ENCODE results near the gene ARSB. TPM values are rescaled to one million over a fixed set of nuclear protein-coding genes. Genes with fewer than 3 reads are reported as not detected.
A peak's percentile ranks its signal among the peaks of the same experiment; 100 is the strongest.

The ARSB gene
- total and polyA plus RNA-seq, 9 of the 15 experiments (the other 6 are each of a cell fraction or from before 2014, with no cell fraction given) = 0.52 to 4.6 (median 2.4) TPM

GRCh38 chr5:78989080-78989479 is 4.0 kb upstream of the ARSB start (continued):
- no peak for TF ChIP-seq AFF4 (CRISPR knock-in tag; IDR thresholded peaks at IDR 0.05)
- no peak for TF ChIP-seq LARP7 (IDR thresholded peaks at IDR 0.05)
- no peak for TF ChIP-seq DDX20 (tag; IDR thresholded peaks at IDR 0.05; ENCODE audit: low read depth)

- peak overlapping the region; percentile 82 for H3K4me2 ChIP-seq (ENCODE audit: insufficient read depth, low read length)
- no peaks in the 10 kb centered on the region; the same call in 2 of the 3 replicates for H3K79me2 ChIP-seq (ENCODE audit: control insufficient read depth, insufficient read depth, low read length)
- H3K9me1 ChIP-seq (ENCODE audit: control insufficient read depth, insufficient read depth, low read length) = no peaks in the 10 kb centered on the region
- BruUV-seq (replicated peaks) = TSS peak; percentile 92
- peak overlapping the region; percentile 75 for H3K4me3 ChIP-seq
- H3K27me3 ChIP-seq (ENCODE audit: control insufficient read depth in 2 of 2, insufficient read depth in 2 of 2, low read length in 2 of 2) = peaks cover 0 to 2% of the 10 kb centered on the region in 2 experiments; a peak in 1 of 5 replicates
- H3K27ac ChIP-seq (ENCODE audit: extremely low read depth, low read depth, low read length) = peak overlapping the region; percentile 80; the same call in 1 of the 3 replicates
- H3K4me1 ChIP-seq (replicated peaks in 1 of 2; ENCODE audit: control insufficient read depth in 2 of 2, insufficient read depth in 2 of 2, low read length in 2 of 2) = peaks cover 16% of the 10 kb centered on the region in 2 experiments
- FAIRE-seq (no peak), DNase-seq (ENCODE audit: extremely low read depth in 1 of 4, low spot score in 3 of 4) (peak in 1 of 4 experiments; percentile 25), ATAC-seq (peak; percentile 6; the same call in 2 of the 3 replicates)
- ChIA-PET CTCF (ENCODE audit: low intra/inter-chr PET ratio) (no interaction called here), POLR2A (interaction anchor here (0.6 to 1.6 kb wide), 3 partner anchors 20 to 1489 kb away, joined by 3 to 7 read pairs (median 3); no protein-coding TSS in a partner anchor)
- peak overlapping the region in 1 of 2 experiments; percentile 68; a peak in 1 of 4 replicates for H3K9ac ChIP-seq (ENCODE audit: insufficient read depth in 1 of 2, low read depth in 2 of 2, low read length in 2 of 2)
- peak overlapping the region; percentile 91 for H2AFZ ChIP-seq (ENCODE audit: low read depth, low read length)
- no peaks in the 10 kb centered on the region for H3K36me3 ChIP-seq (ENCODE audit: control insufficient read depth, insufficient read depth, low read length)
- H3K9me3 ChIP-seq (replicated peaks; ENCODE audit: control insufficient read depth, insufficient read depth, low read depth, low read length) = no peaks in the 10 kb centered on the region
- H4K20me1 ChIP-seq (replicated peaks; ENCODE audit: control insufficient read depth, insufficient read depth, low read length) = no peaks in the 10 kb centered on the region
- 46% methylated on average over 11 of the region's 11 CpGs for whole genome bisulfite sequencing (ENCODE audit: insufficient coverage, low coverage, missing lambda C conversion rate)
- in situ Hi-C loops (cut with MboI) = no loop called here
- intact Hi-C loops (cut with micrococcal nuclease) = no loop called here
- peak; percentile 30; the same call in 1 of the 2 replicates for TF ChIP-seq TOE1 (IDR thresholded peaks at IDR 0.05; ENCODE audit: borderline replicate concordance)
- TF ChIP-seq TOE1 (CRISPR knock-in tag; IDR thresholded peaks at IDR 0.05; ENCODE audit: borderline replicate concordance, low read depth) = no peak
- no peak for TF ChIP-seq HMG20B (CRISPR knock-in tag; IDR thresholded peaks at IDR 0.05)
- peak; percentile 12; the same call in 1 of the 2 replicates for TF ChIP-seq CREM (IDR thresholded peaks at IDR 0.05; ENCODE audit: low read depth)
- TF ChIP-seq ELF1 (tag; IDR thresholded peaks at IDR 0.05) = no peak
- TF ChIP-seq CUX1 (CRISPR knock-in tag; IDR thresholded peaks at IDR 0.05) = peak; percentile 53; the same call in 1 of the 2 replicates
- 0 out of 2 replicates have a peak, but pooled peaks have one; percentile 31 for TF ChIP-seq ETV1 (tag; conservative IDR thresholded peaks at IDR 0.05; ENCODE audit: low read depth)
- TF ChIP-seq RAD51 (IDR thresholded peaks at IDR 0.05; ENCODE audit: borderline replicate concordance, low read depth) = peak; percentile 50; the same call in 1 of the 2 replicates
Measured at GRCh38 chr5:78985725-78986223, 664 bp upstream of the ARSB start.

All from K562 (cell line).